ENCODE measurements around the gene ID2. TPM values are rescaled to one million over a fixed set of nuclear protein-coding genes. Genes with fewer than 3 reads are reported as not detected.
"Not testable (repeated sequence)": the region's sequence is repeated elsewhere in the genome, so short reads cannot be mapped to it uniquely, and the experiment has no call there.

The ID2 gene
- total RNA-seq, 1 donor: 717 TPM

GRCh38 chr2:8719528-8719927 is 37.7 kb downstream of the ID2 start:
- no peaks in the 10 kb centered on the region for H3K4me1 ChIP-seq (ENCODE audit: insufficient read depth, low read length)
- no peak overlapping the region for H3K4me3 ChIP-seq (ENCODE audit: low read length)
- no peaks in the 10 kb centered on the region for H3K9me3 ChIP-seq (ENCODE audit: low read depth, low read length)
- no peaks in the 10 kb centered on the region for H3K27me3 ChIP-seq (ENCODE audit: insufficient read depth, low read length)

GRCh38 chr2:8720741-8721140 is 38.9 kb downstream of the ID2 start:
- no peaks in the 10 kb centered on the region for H3K4me1 ChIP-seq (ENCODE audit: insufficient read depth, low read length)
- no peak overlapping the region for H3K4me3 ChIP-seq (ENCODE audit: low read length)
- H3K9me3 ChIP-seq (ENCODE audit: low read depth, low read length): no peaks in the 10 kb centered on the region
- H3K27me3 ChIP-seq (ENCODE audit: insufficient read depth, low read length): no peaks in the 10 kb centered on the region

- no peaks in the 10 kb centered on the region for H3K9me3 ChIP-seq (ENCODE audit: low read depth, low read length)
- H3K4me1 ChIP-seq (ENCODE audit: insufficient read depth, low read length): no peaks in the 10 kb centered on the region
- H3K27me3 ChIP-seq (ENCODE audit: insufficient read depth, low read length): no peaks in the 10 kb centered on the region
- no peak overlapping the region for H3K4me3 ChIP-seq (ENCODE audit: low read length)
Observed at GRCh38 chr2:8721410-8721809, 39.6 kb downstream of the ID2 start.

GRCh38 chr2:8722986-8723385 is 41.1 kb downstream of the ID2 start:
- no peaks in the 10 kb centered on the region for H3K9me3 ChIP-seq (ENCODE audit: low read depth, low read length)
- H3K4me1 ChIP-seq (ENCODE audit: insufficient read depth, low read length): no peaks in the 10 kb centered on the region
- no peaks in the 10 kb centered on the region for H3K27me3 ChIP-seq (ENCODE audit: insufficient read depth, low read length)
- no peak overlapping the region for H3K4me3 ChIP-seq (ENCODE audit: low read length)

- no peaks in the 10 kb centered on the region for H3K27me3 ChIP-seq (ENCODE audit: insufficient read depth, low read length)
- H3K4me1 ChIP-seq (ENCODE audit: insufficient read depth, low read length): no peaks in the 10 kb centered on the region
- no peak overlapping the region for H3K4me3 ChIP-seq (ENCODE audit: low read length)
- H3K9me3 ChIP-seq (ENCODE audit: low read depth, low read length): no peaks in the 10 kb centered on the region
Observed at GRCh38 chr2:8725838-8726237, 44.0 kb downstream of the ID2 start.

- no peaks in the 10 kb centered on the region for H3K9me3 ChIP-seq (ENCODE audit: low read depth, low read length)
Observed at GRCh38 chr2:8728305-8729015, 46.6 kb downstream of the ID2 start.

GRCh38 chr2:8729101-8729500 is 47.2 kb downstream of the ID2 start:
- H3K27me3 ChIP-seq (ENCODE audit: insufficient read depth, low read length); H3K9me3 ChIP-seq (ENCODE audit: low read depth, low read length); H3K4me1 ChIP-seq (ENCODE audit: insufficient read depth, low read length); H3K4me3 ChIP-seq (ENCODE audit: low read length): not testable (repeated sequence)

More at GRCh38 chr2:8728305-8729015, 46.6 kb downstream of the ID2 start:
- no peaks in the 10 kb centered on the region for H3K27me3 ChIP-seq (ENCODE audit: insufficient read depth, low read length)
- H3K4me3 ChIP-seq (ENCODE audit: low read length): no peak overlapping the region
- H3K4me1 ChIP-seq (ENCODE audit: insufficient read depth, low read length): no peaks in the 10 kb centered on the region

GRCh38 chr2:8729939-8730338 is 48.1 kb downstream of the ID2 start:
- H3K4me3 ChIP-seq (ENCODE audit: low read length): no peak overlapping the region
- H3K27me3 ChIP-seq (ENCODE audit: insufficient read depth, low read length): no peaks in the 10 kb centered on the region
- H3K4me1 ChIP-seq (ENCODE audit: insufficient read depth, low read length): no peaks in the 10 kb centered on the region
- H3K9me3 ChIP-seq (ENCODE audit: low read depth, low read length): no peaks in the 10 kb centered on the region

- H3K9me3 ChIP-seq (ENCODE audit: low read depth, low read length): no peaks in the 10 kb centered on the region
- H3K27me3 ChIP-seq (ENCODE audit: insufficient read depth, low read length): no peaks in the 10 kb centered on the region
- H3K4me1 ChIP-seq (ENCODE audit: insufficient read depth, low read length): no peaks in the 10 kb centered on the region
- no peak overlapping the region for H3K4me3 ChIP-seq (ENCODE audit: low read length)
Observed at GRCh38 chr2:8732601-8733000, 50.7 kb downstream of the ID2 start.

Other genes with a start within 250 kb of the ID2 start
- gene KIDINS220, start 155.6 kb downstream of the ID2 start, total RNA-seq: 62.2 TPM